ENCODE results near the gene GCNT1. TPM values are rescaled to one million over a fixed set of nuclear protein-coding genes. Genes with fewer than 3 reads are reported as not detected.
"Not testable (repeated sequence)": the region's sequence is repeated elsewhere in the genome, so short reads cannot be mapped to it uniquely, and the experiment has no call there.

GCNT1 gene
- total RNA-seq, 1 donor from 2014 or later, result 69.3 TPM

- Mint-ChIP-seq H3K27ac (peak overlapping the region; percentile 45), H3K4me3 (ENCODE audit: low read depth) (no peak overlapping the region), H3K4me1 (ENCODE audit: low read depth) (peaks cover 3% of the 10 kb centered on the region), H3K9me3 (ENCODE audit: low read depth) (no peaks in the 10 kb centered on the region), H3K36me3 (ENCODE audit: insufficient read depth) (no peaks in the 10 kb centered on the region), H3K27me3 (no peaks in the 10 kb centered on the region)
- DNase-seq (ENCODE audit: low spot score, unreplicated experiment), result no peak
- TF ChIP-seq, protein P1, sequence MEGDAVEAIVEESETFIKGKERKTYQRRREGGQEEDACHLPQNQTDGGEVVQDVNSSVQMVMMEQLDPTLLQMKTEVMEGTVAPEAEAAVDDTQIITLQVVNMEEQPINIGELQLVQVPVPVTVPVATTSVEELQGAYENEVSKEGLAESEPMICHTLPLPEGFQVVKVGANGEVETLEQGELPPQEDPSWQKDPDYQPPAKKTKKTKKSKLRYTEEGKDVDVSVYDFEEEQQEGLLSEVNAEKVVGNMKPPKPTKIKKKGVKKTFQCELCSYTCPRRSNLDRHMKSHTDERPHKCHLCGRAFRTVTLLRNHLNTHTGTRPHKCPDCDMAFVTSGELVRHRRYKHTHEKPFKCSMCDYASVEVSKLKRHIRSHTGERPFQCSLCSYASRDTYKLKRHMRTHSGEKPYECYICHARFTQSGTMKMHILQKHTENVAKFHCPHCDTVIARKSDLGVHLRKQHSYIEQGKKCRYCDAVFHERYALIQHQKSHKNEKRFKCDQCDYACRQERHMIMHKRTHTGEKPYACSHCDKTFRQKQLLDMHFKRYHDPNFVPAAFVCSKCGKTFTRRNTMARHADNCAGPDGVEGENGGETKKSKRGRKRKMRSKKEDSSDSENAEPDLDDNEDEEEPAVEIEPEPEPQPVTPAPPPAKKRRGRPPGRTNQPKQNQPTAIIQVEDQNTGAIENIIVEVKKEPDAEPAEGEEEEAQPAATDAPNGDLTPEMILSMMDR (IDR thresholded peaks at IDR 0.05; ENCODE audit: unreplicated experiment), result no peak
Measured at GRCh38 chr9:76425677-76426453, 33.1 kb upstream of the GCNT1 start.

GRCh38 chr9:76426807-76427419 is 32.1 kb upstream of the GCNT1 start:
- Mint-ChIP-seq H3K4me1 (ENCODE audit: low read depth) (peaks cover 3% of the 10 kb centered on the region), H3K27me3 (no peaks in the 10 kb centered on the region), H3K27ac (no peak overlapping the region), H3K9me3 (ENCODE audit: low read depth) (no peaks in the 10 kb centered on the region), H3K4me3 (ENCODE audit: low read depth) (no peak overlapping the region), H3K36me3 (ENCODE audit: insufficient read depth) (no peaks in the 10 kb centered on the region)
- DNase-seq (ENCODE audit: low spot score, unreplicated experiment), result no peak
- TF ChIP-seq, protein P1 (IDR thresholded peaks at IDR 0.05; ENCODE audit: unreplicated experiment), result no peak

- DNase-seq (ENCODE audit: low spot score, unreplicated experiment), result no peak
- Mint-ChIP-seq H3K27me3 (no peaks in the 10 kb centered on the region), H3K27ac (no peak overlapping the region)
Measured at GRCh38 chr9:76431601-76432000, 27.4 kb upstream of the GCNT1 start.

GRCh38 chr9:76433406-76433805 is 25.6 kb upstream of the GCNT1 start:
- no peaks in the 10 kb centered on the region for H3K27me3 Mint-ChIP-seq
- no peak for DNase-seq (ENCODE audit: low spot score, unreplicated experiment)

More at GRCh38 chr9:76431601-76432000, 27.4 kb upstream of the GCNT1 start:
- H3K36me3 Mint-ChIP-seq (ENCODE audit: insufficient read depth), result no peaks in the 10 kb centered on the region
- H3K9me3 Mint-ChIP-seq (ENCODE audit: low read depth), result peaks cover 4% of the 10 kb centered on the region
- TF ChIP-seq, protein P1 (IDR thresholded peaks at IDR 0.05; ENCODE audit: unreplicated experiment), result no peak
- peaks cover 2% of the 10 kb centered on the region for H3K4me1 Mint-ChIP-seq (ENCODE audit: low read depth)
- H3K4me3 Mint-ChIP-seq (ENCODE audit: low read depth), result no peak overlapping the region

GRCh38 chr9:76433836-76434235 is 25.1 kb upstream of the GCNT1 start:
- TF ChIP-seq, protein P1 (IDR thresholded peaks at IDR 0.05; ENCODE audit: unreplicated experiment), result no peak
- Mint-ChIP-seq H3K9me3 (ENCODE audit: low read depth) (peaks cover 4% of the 10 kb centered on the region), H3K36me3 (ENCODE audit: insufficient read depth) (no peaks in the 10 kb centered on the region), H3K4me3 (ENCODE audit: low read depth) (no peak overlapping the region), H3K27me3 (no peaks in the 10 kb centered on the region), H3K27ac (no peak overlapping the region), H3K4me1 (ENCODE audit: low read depth) (peaks cover 7% of the 10 kb centered on the region)
- no peak for DNase-seq (ENCODE audit: low spot score, unreplicated experiment)

More at GRCh38 chr9:76433406-76433805, 25.6 kb upstream of the GCNT1 start:
- no peak overlapping the region for H3K27ac Mint-ChIP-seq
- peaks cover 4% of the 10 kb centered on the region for H3K9me3 Mint-ChIP-seq (ENCODE audit: low read depth)
- TF ChIP-seq, protein P1 (IDR thresholded peaks at IDR 0.05; ENCODE audit: unreplicated experiment), result no peak
- H3K4me3 Mint-ChIP-seq (ENCODE audit: low read depth), result no peak overlapping the region
- peaks cover 7% of the 10 kb centered on the region for H3K4me1 Mint-ChIP-seq (ENCODE audit: low read depth)
- no peaks in the 10 kb centered on the region for H3K36me3 Mint-ChIP-seq (ENCODE audit: insufficient read depth)

DNA sequence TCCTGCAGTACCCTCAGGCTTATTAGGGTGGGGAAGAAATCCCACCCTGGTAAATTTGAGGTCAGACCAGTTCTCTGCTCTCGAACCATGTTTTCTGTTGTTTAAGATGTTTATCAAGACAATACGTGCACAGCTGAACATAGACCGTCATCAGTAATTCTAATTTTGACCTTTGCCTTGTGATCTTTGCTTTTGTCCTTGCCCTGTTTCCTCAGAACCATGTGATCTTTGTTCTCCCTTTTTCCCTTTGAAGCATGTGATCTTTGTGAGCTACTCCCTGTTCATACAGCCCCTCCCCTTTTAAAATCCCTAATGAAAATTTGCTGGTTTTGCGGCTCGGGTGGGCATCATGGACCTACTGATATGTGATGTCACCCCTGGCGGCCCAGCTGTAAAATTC is 24.1 kb upstream of the GCNT1 start:
- H3K9me3 Mint-ChIP-seq (ENCODE audit: low read depth); H3K4me3 Mint-ChIP-seq (ENCODE audit: low read depth); H3K4me1 Mint-ChIP-seq (ENCODE audit: low read depth); H3K36me3 Mint-ChIP-seq (ENCODE audit: insufficient read depth); H3K27ac Mint-ChIP-seq; H3K27me3 Mint-ChIP-seq; DNase-seq (ENCODE audit: low spot score, unreplicated experiment): not testable (repeated sequence)

- not testable (repeated sequence) for H3K4me3 Mint-ChIP-seq (ENCODE audit: low read depth); H3K36me3 Mint-ChIP-seq (ENCODE audit: insufficient read depth); H3K27me3 Mint-ChIP-seq; H3K4me1 Mint-ChIP-seq (ENCODE audit: low read depth); H3K9me3 Mint-ChIP-seq (ENCODE audit: low read depth); H3K27ac Mint-ChIP-seq; DNase-seq (ENCODE audit: low spot score, unreplicated experiment)
Measured at GRCh38 chr9:76437017-76437699, 21.8 kb upstream of the GCNT1 start.

Measured in progenitor cell of endocrine pancreas (in vitro differentiated cells).